Endometrial microvascular endothelial cells (primary cell): ENCODE results near the gene TRPV3. TPM values are rescaled to one million over a fixed set of nuclear protein-coding genes. Genes with fewer than 3 reads are reported as not detected.
"Not testable (repeated sequence)": the region's sequence is repeated elsewhere in the genome, so short reads cannot be mapped to it uniquely, and the experiment has no call there.

Experiments used
- in situ Hi-C: cut with HindIII; loops from 2 replicates; pipeline ENCODE4 v1.10.0; 2017; ENCODE audit warnings: low sequenced_read_pairs, low pct_unique_long_range_greater_than_20kb; ENCODE audit errors: inconsistent ontology term
- total RNA-seq: library from RNA; depleted of rRNA; stranded (reverse); fragments of >200 nt; gene quantifications from one replicate; pipeline ENCODE4 v1.2.3, GENCODE V29; 2015; ENCODE audit errors: inconsistent ontology term

TRPV3 gene
- total RNA-seq, 1 donor from 2014 or later = not detected

DNA sequence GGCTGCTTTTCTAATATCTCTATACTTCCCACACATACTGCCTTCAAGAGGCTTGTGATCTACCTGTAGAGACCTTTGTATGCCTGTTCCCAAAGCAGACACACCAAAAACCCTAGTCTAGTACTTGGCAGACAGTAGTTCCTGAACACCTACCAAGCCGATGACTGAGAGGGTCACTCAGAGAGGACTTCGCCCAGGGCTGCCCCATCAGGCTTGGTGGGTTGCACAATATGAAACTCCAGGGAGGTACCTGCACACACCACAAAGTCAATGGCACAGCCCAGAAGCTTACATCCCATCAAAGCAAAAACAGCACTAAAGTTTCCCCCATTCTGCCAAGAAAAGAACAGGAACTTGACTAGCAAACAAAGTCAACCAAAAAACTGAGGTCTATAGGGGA, 51.6 kb downstream of the TRPV3 start:
- in situ Hi-C loops = no loop called here

DNA sequence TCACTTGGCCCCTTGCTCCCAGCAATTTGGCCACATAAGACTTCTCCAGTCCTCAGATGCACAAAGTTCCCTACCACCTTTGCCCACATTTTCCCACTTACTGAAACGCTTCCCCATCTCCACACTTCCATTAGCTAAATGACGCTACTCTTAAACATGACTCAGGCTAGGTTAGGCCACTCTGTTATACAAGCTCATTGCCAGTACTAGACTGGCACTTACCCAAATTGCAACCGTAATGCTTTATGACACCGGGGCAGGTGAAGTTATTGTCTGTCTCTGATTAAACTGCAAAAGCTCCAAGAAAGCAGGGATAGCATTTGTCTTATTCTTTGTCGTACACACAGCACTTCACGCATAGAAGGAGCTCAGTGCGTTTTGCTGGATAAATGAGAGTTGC, 52.6 kb downstream of the TRPV3 start:
- in situ Hi-C loops = no loop called here

DNA sequence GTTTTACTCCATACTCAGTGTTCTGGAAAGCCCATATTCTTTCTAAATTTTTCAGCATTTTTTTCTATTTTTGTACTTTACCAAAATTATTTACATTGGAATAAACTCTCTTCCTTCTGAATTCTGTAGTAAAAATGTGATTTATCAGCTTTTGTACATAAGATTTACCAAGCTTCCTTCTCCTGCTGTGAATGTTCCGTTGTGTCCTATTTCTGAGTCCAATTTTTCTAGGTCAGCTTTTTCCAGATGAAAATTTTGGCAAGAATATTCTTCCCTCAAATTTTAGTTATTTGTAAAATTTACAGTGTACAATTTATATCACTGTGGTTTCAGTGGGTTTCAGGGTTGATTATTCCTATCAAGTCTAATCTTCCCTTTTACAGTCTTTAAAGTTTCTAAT, 54.3 kb downstream of the TRPV3 start:
- in situ Hi-C loops = no loop called here

DNA sequence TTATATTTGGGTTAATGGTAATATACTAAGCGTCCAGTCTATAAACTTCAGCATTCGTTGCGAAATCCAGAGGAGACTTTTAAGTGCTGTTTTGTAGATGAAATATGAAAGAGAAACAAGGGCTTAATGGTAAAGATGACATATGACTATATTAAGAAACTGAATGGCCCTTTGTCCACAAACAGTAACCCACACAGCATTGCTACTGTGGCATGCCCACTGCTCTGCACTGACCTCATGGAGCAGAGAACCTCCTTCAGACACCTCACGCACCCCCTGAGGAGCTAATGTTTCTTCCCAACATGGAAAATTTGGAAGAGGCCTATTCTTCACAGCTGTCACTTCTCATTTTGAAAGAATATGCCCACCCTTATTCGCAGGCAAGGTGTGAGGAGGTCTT, 55.1 kb downstream of the TRPV3 start:
- in situ Hi-C loops = no loop called here

DNA sequence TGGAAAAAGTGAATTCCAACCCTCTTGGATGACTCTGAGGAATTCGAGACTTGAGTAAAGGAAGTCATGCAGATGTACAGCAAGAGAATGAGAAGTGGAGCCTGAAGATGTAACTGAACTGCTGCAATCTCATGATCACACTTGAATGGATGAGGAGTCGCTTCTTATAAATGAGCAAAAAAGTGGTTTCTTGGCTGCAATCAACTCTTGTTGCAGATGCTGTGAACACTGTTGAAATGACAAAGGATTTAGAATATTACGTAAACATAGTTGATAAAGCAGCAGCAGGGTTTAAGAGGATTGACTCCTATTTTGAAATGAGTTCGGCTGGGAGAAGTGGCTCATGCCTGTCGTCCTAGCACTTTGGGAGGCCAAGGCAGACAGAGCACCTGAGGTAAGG, 56.3 kb downstream of the TRPV3 start:
- in situ Hi-C loops = no loop called here

DNA sequence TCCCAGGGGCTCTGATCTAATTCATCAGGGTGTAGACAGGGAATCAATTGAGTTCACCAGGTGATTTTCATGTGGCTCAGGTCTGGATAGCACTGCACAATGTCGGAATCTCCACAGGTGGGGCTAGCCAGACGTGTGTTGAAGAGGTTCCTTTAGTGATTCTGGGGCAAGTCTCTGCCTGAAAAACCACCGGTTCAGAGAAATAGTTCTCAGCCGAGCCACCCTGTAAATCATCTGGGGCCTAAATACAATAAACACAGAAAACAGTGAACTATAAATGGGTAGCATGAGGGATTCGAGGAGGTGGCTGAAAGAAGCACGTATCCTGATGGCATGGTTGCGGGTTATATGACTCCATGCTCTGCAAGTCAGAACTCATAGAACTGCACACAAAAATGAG, 60.5 kb downstream of the TRPV3 start:
- in situ Hi-C loops = no loop called here

DNA sequence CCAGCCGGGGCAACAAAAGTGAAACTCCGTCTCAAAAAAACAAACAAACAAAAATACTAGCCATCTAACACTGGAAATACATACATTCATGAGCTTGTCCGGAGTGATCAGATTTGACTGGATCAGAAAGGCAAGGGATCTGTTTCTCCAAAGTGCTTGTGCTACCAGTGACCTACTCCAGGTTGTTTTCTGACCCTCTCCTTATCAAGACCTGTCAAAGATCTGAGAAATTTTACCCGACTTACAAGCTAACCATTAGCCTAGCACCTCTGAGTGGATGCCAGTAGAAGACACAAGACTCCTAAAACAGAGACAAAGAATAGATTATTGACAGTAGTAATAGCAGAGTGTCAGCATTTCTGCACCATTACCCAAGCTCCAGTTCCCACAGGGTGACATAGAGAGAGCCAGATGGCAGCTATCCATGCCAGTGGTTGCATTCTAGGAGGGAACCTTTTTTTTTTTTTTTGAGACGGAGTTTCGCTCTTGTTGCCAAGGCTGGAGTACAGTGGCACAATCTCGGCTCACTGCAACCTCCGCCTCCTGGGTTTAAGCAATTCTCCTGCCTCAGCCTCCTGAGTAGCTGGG, 72.0 kb downstream of the TRPV3 start:
- in situ Hi-C loops = no loop called here

DNA sequence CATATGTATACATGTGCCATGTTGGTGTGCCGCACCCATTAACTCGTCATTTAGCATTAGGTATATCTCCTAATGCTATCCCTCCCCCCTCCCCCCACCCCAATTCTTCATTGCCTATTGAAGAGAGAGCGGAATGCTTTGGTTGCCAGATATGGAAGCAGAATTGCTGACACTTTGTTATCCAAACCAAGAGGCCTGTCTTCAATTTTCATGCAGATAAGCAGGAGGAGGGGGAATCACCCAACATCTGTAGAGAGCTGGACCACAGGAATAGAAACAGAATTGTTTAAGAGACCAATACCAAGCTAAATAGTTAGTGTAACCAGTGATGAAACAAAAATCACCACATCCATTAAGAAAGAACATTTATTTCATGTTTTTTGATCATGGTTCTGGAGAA, 74.8 kb downstream of the TRPV3 start:
- in situ Hi-C loops = no loop called here

DNA sequence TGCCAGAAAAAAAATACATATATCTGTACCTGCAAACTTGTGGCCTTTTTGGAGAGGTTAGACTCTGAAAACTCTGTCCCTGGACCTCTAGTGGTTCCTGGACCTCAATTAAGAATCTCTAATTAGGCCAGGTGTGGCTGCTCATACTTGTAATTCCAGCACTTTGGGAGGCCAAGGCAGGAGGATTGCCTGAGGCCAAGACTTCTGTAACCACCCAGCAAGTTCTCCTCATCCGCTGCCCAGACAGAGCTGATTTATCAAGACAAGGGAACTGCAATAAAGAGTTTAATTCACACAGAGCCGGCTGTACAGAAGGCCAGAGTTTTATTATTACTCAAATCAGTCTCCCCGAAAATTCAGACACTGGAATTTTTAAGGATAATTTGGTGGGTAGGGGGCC, 77.6 kb downstream of the TRPV3 start:
- in situ Hi-C loops = no loop called here

DNA sequence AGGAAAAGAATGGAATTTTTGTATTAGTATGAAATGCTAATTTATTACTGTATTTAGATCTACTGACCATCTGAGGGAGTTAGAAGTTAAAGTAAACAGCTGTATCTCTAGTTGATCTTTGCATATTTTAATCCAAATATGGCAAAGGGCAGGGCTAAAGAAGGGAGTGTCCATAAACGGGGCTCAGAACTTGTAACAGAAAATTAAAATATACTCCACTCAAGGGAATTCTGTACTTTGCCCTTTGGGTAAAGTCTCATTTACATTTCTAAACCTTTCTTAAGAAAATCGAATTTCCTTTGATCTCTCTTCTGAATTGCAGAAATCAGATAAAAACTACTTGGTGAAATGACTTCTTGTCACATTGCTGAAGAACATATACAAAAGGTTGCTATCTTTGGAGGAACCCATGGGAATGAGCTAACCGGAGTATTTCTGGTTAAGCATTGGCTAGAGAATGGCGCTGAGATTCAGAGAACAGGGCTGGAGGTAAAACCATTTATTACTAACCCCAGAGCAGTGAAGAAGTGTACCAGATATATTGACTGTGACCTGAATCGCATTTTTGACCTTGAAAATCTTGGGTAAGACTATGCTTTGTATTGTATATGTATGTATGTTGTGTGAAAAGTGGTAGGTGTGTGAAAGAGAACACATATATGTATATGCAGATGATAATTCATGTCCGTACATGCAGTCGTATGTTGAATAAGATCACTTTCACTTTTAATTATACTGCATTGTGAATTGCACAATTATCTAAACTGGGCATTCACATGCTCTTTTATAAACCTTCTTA, 81.6 kb downstream of the TRPV3 start, which contains the start of gene ASPA:
Gene ASPA (plus strand): TSS at position 186 of the 799 bp plus-strand sequence. CDS start 163 bp downstream, at position 349.
- in situ Hi-C loops = no loop called here

DNA sequence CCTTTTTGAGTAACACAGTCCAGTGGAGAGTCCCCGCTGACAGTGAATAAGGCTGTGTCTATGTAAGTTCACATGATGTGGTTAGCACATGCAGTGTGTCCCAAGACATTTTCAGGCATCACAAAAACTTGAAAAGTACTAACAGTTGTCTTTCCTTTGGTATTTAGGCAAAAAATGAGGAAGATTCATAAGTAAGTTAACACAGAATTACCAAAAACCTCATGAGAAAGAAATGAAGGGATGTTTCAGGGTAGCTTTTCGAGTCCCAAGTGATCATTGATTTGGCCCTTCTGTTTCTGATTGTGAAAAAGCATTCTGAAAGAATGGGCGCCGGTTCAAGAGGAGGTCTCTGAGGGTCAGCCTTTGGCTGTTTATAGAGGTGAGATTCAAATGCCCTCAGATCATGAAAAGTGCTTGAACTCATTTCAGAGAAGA, 82.3 kb downstream of the TRPV3 start:
- in situ Hi-C loops = no loop called here

DNA sequence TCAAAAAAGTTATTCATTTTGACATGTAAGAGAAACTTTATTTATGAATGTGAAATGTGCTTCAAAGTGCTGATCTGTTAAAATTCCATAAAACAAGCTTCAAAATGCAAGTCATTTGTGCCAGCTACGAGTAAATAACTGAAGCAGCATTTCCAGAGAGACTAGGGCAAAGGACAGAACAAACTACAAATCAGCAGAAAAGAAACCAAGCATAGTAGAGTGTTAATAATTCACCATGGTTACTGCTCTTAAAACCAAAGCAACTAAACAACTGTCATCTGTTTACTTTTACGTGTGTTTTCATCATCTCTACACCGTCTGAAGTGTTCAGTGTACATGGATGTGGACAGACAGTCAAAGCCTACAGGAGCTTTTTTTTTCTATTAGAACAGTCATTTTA, 83.4 kb downstream of the TRPV3 start:
- in situ Hi-C loops = no loop called here

DNA sequence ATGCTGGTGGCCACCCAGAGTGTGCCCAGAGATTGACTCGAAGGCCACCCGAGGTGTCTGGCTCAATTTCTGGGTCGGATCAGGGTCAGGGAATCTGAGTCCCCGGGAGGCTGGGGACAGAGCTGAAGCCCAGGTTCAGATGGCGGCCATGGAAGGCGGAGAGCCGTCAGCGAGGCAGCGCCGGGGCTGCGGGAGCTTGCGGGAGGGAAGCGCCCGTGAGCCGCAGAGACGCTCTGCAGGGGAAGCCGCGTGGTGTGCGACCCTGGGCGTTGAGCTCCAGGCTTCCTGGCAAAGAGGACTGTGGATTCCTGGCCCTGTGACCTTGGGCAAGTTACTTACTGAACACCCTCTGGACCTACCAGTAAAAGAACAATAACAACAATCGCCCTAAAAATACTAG, 85.5 kb downstream of the TRPV3 start:
- in situ Hi-C loops = no loop called here

DNA sequence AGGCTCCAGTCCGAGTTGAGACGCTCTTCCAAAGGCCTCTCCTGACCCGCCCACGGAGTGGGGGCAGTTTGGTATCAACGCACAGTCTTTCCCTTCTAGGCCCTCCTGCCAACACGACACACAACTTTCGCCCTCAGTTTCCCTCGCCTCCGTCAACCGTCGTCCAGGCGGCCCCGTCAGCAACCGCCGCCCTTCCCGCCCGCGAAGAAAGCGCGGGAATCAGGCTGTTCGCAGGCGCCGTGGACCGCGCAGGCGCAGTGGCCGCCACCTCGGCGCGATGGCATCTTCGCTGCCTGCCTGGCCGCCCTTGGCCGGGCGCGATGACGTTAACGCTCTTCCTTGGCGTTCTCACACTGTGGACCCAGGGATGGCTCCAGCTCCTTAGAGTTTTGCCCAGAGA, 86.0 kb downstream of the TRPV3 start, which contains the start of gene SPATA22:
Gene SPATA22 (minus strand): TSS at position 221 of the 400 bp plus-strand sequence. CDS start 2,494 bp downstream, outside the sequence.
- in situ Hi-C loops = no loop called here

DNA sequence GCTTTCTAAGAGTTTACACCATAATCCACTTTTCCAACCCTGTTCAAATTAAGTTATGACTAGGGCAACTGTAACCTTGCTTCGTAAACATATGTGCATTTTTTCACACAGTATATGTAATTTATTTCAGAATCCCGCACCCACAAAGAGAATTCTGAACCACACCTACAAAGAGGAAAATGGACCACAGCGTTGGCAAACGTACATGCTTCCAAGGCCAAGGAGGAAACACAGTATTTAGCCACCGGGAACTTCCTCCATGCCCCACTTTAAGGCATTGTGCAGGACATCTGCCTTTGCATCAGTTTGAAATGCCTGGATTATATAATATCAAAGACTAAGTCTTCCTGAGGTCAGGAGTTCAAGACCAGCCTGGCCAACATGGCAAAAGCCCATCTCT, 88.1 kb downstream of the TRPV3 start:
- in situ Hi-C loops = no loop called here

DNA sequence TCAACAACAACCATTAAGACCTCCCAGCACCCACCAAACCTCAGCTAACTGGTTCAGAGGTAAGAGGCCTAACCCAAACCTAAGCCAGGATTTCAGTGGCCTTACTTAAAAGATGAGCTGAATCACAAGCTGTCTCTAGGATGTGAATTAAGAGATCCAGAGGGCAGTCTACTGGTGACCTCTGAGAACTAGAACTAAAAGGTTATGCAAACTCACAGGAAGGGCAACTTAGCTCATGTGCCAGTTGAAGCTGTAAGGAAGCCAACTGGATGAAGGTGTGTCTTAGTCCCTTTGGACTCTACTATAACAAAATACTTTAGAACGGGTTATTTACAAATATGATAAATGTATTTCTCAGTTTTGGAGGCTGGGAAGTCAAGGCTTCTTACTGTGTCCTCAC, 91.3 kb downstream of the TRPV3 start:
- in situ Hi-C loops = not testable (repeated sequence)

Other genes with a start within 250 kb of the TRPV3 start
- not detected for gene OR3A2, start 171.5 kb downstream of the TRPV3 start, total RNA-seq
- gene OR1E1, start 159.4 kb downstream of the TRPV3 start, total RNA-seq = not detected
- not detected for gene OR3A3, start 146.4 kb downstream of the TRPV3 start, total RNA-seq
- not detected for gene OR1E2, start 124.0 kb downstream of the TRPV3 start, total RNA-seq
- not detected for gene SPATA22, start 86.0 kb downstream of the TRPV3 start, total RNA-seq
- gene ASPA, start 81.8 kb downstream of the TRPV3 start, total RNA-seq = not detected
- 1.5 TPM for gene TRPV1, start 51.6 kb upstream of the TRPV3 start, total RNA-seq
- 25.1 TPM for gene SHPK, start 78.4 kb upstream of the TRPV3 start, total RNA-seq
- 43.9 TPM for gene CTNS, start 78.9 kb upstream of the TRPV3 start, total RNA-seq
- gene TAX1BP3, start 110.8 kb upstream of the TRPV3 start, total RNA-seq = 367 TPM
- 48.8 TPM for gene EMC6, start 111.0 kb upstream of the TRPV3 start, total RNA-seq
- gene P2RX5, start 138.3 kb upstream of the TRPV3 start, total RNA-seq = 0.84 TPM
- gene HASPIN, start 166.1 kb upstream of the TRPV3 start, total RNA-seq = 17.2 TPM
- 23.0 TPM for gene ITGAE, start 243.4 kb upstream of the TRPV3 start, total RNA-seq